IMR-90 (cell line): ENCODE results near the gene IFFO2. TPM values are rescaled to one million over a fixed set of nuclear protein-coding genes. Genes with fewer than 3 reads are reported as not detected.

ENCODE experiments used
- ATAC-seq: fragments of 200-7000 bp; cut with Tn5 transposase; 2 replicates; pipeline ENCODE4 v1.9.1; 2020; ENCODE audit warnings: low read depth, mild to moderate bottlenecking, moderate library complexity
- BruUV-seq: library from RNA; stranded (reverse); fragments of 400-500 nt; replicated peaks from 2 replicates; lab custom pipeline; 2021; lab: Mats Ljungman, UMichigan
- CTCF ChIA-PET: fragments of 300-600 bp; formaldehyde crosslinking; extraction: SDS; loops from one replicate; lab custom pipeline; 2021; ENCODE audit warnings: antibody characterized with exemption; lab: Yijun Ruan, JAX
- POLR2A ChIA-PET: fragments of 300-600 bp; sonication (Branson Sonifier 250); formaldehyde crosslinking; loops from one replicate; lab custom pipeline; 2022; ENCODE audit warnings: antibody characterized with exemption; ENCODE audit not compliant: unreplicated experiment; lab: Charles Lee
- DNase-seq: peaks from one replicate; pipeline ENCODE4 v3.0.0; 2013
- H2AFZ ChIP-seq: replicated peaks from 2 replicates; pipeline ENCODE3; 2013; ENCODE audit warnings: low read length, mild to moderate bottlenecking; ENCODE audit not compliant: poor library complexity
- H2AK5ac ChIP-seq: 2 replicates; pipeline ENCODE4 v1.6.1; 2013; ENCODE audit warnings: low read depth, low read length, inconsistent platforms
- H2AK9ac ChIP-seq: replicated peaks from 2 replicates; pipeline ENCODE3; 2013; ENCODE audit warnings: mild to moderate bottlenecking, low read depth, low read length, moderate library complexity; ENCODE audit not compliant: poor library complexity
- H2BK120ac ChIP-seq: 2 replicates; pipeline ENCODE4 v1.6.1; 2013; ENCODE audit warnings: low read depth, low read length, inconsistent platforms
- H2BK15ac ChIP-seq: 3 replicates; pipeline ENCODE4 v1.6.1; 2013; ENCODE audit warnings: low read depth, low read length, inconsistent platforms
- H2BK20ac ChIP-seq: 2 replicates; pipeline ENCODE4 v1.6.1; 2013; ENCODE audit warnings: low read depth, mild to moderate bottlenecking, inconsistent platforms, low read length, moderate library complexity
- H2BK5ac ChIP-seq: 2 replicates; pipeline ENCODE4 v1.6.1; 2013; ENCODE audit warnings: mild to moderate bottlenecking, low read depth, low read length, inconsistent platforms; ENCODE audit not compliant: poor library complexity, severe bottlenecking
- H3K14ac ChIP-seq: replicated peaks from 2 replicates; pipeline ENCODE4 v1.6.1; 2013; ENCODE audit warnings: low read depth, low read length, inconsistent platforms
- H3K18ac ChIP-seq: 2 replicates; pipeline ENCODE4 v1.6.1; 2013; ENCODE audit warnings: low read depth, low read length, control low read depth
- H3K23ac ChIP-seq: 2 replicates; pipeline ENCODE4 v1.6.1; 2013; ENCODE audit warnings: low read depth, low read length, inconsistent platforms
- H3K27ac ChIP-seq: 2 replicates; pipeline ENCODE4 v1.5.1; 2013; ENCODE audit warnings: mild to moderate bottlenecking, control low read depth, low read length; ENCODE audit not compliant: insufficient read depth
- H3K27me3 ChIP-seq: 2 replicates; pipeline ENCODE4 v1.6.1; 2013; ENCODE audit warnings: low read length; ENCODE audit not compliant: control insufficient read depth, insufficient read depth
- H3K36me3 ChIP-seq: 2 replicates; pipeline ENCODE4 v1.6.1; 2013; ENCODE audit warnings: low read length, mixed read lengths; ENCODE audit not compliant: control insufficient read depth, insufficient read depth
- H3K4ac ChIP-seq: 2 replicates; pipeline ENCODE4 v1.6.1; 2013; ENCODE audit warnings: low read depth, low read length, inconsistent platforms
- H3K4me1 ChIP-seq: 2 replicates; pipeline ENCODE4 v1.6.1; 2013; ENCODE audit warnings: low read length, mixed read lengths; ENCODE audit not compliant: control insufficient read depth, insufficient read depth
- H3K4me2 ChIP-seq: 2 replicates; pipeline ENCODE4 v1.6.1; 2013; ENCODE audit warnings: low read depth, mild to moderate bottlenecking, control low read depth, low read length, moderate library complexity
- H3K4me3 ChIP-seq: 2 replicates; pipeline ENCODE4 v1.5.1; 2013; ENCODE audit warnings: low read depth, mild to moderate bottlenecking, control low read depth, low read length, moderate library complexity; ENCODE audit not compliant: insufficient read depth
- H3K56ac ChIP-seq: 2 replicates; pipeline ENCODE4 v1.6.1; 2013; ENCODE audit warnings: low read length, inconsistent platforms; ENCODE audit not compliant: insufficient read depth; ENCODE audit errors: extremely low read depth
- H3K79me1 ChIP-seq, 2 experiments: 2 replicates each; pipeline ENCODE4 v1.6.1; 2013; ENCODE audit warnings: low read length in 2 of 2, inconsistent platforms in 1 of 2, low read depth in 1 of 2
- H3K9ac ChIP-seq: 2 replicates; pipeline ENCODE4 v1.6.1; 2013; ENCODE audit warnings: low read depth, low read length, control low read depth
- H3K9me1 ChIP-seq: 2 replicates; pipeline ENCODE4 v1.6.1; 2013; ENCODE audit warnings: low read length, inconsistent platforms; ENCODE audit not compliant: insufficient read depth
- H3K9me3 ChIP-seq: 2 replicates; pipeline ENCODE4 v1.6.1; 2013; ENCODE audit warnings: low read length; ENCODE audit not compliant: control insufficient read depth, insufficient read depth
- H4K20me1 ChIP-seq: 2 replicates; pipeline ENCODE4 v1.6.1; 2013; ENCODE audit warnings: low read length, inconsistent platforms; ENCODE audit not compliant: insufficient read depth
- H4K5ac ChIP-seq: 2 replicates; pipeline ENCODE4 v1.6.1; 2013; ENCODE audit warnings: mild to moderate bottlenecking, low read depth, low read length, control low read depth
- H4K8ac ChIP-seq, 2 experiments: 2 replicates each; pipeline ENCODE4 v1.6.1; 2013; ENCODE audit warnings: low read depth in 2 of 2, low read length in 2 of 2, control low read depth in 1 of 2, inconsistent platforms in 1 of 2
- H4K91ac ChIP-seq: 2 replicates; pipeline ENCODE4 v1.6.1; 2013; ENCODE audit warnings: low read depth, low read length, inconsistent platforms; ENCODE audit not compliant: insufficient read depth
- BHLHE40 ChIP-seq: fragments of 150-350 bp; IDR thresholded peaks from 2 replicates; pipeline ENCODE4 v1.6.1; 2016; ENCODE audit warnings: mild to moderate bottlenecking, low read depth, low read length
- CHD1 ChIP-seq: IDR thresholded peaks from 2 replicates; pipeline ENCODE4 v1.6.1; 2012; ENCODE audit warnings: low read depth, low read length, improper control_type of control experiment
- CTCF ChIP-seq: conservative IDR thresholded peaks from 2 replicates; pipeline ENCODE4 v1.5.1; 2012; ENCODE audit warnings: mild to moderate bottlenecking, low read depth, low read length, improper control_type of control experiment
- FOS ChIP-seq: fragments of 150-350 bp; IDR thresholded peaks from 2 replicates; pipeline ENCODE4 v1.6.1; 2016; ENCODE audit warnings: low read depth, low read length
- MAFK ChIP-seq: IDR thresholded peaks from 2 replicates; pipeline ENCODE4 v1.6.1; 2012; ENCODE audit warnings: low read depth, low read length, improper control_type of control experiment
- MAZ ChIP-seq: IDR thresholded peaks from 2 replicates; pipeline ENCODE4 v1.6.1; 2012; ENCODE audit warnings: low read depth, mild to moderate bottlenecking, low read length, improper control_type of control experiment, moderate library complexity, borderline replicate concordance
- MXI1 ChIP-seq: IDR thresholded peaks from 2 replicates; pipeline ENCODE4 v1.6.1; 2012; ENCODE audit warnings: low read depth, mild to moderate bottlenecking, low read length, moderate library complexity, borderline replicate concordance
- NFE2L2 ChIP-seq: fragments of 150-350 bp; IDR thresholded peaks from 2 replicates; pipeline ENCODE4 v1.6.1; 2016; ENCODE audit warnings: low read depth, mild to moderate bottlenecking, low read length
- POLR2A ChIP-seq: IDR thresholded peaks from 2 replicates; pipeline ENCODE4 v1.6.1; 2012; ENCODE audit warnings: mild to moderate bottlenecking, low read depth, low read length
- RAD21 ChIP-seq: IDR thresholded peaks from 2 replicates; pipeline ENCODE4 v1.6.1; 2012; ENCODE audit warnings: low read length, improper control_type of control experiment
- RCOR1 ChIP-seq: IDR thresholded peaks from 2 replicates; pipeline ENCODE4 v1.6.1; 2012; ENCODE audit warnings: mild to moderate bottlenecking, low read length, improper control_type of control experiment; ENCODE audit not compliant: insufficient replicate concordance
- RFX5 ChIP-seq: IDR thresholded peaks from 2 replicates; pipeline ENCODE4 v1.8.0; 2012; ENCODE audit warnings: low read depth, mild to moderate bottlenecking, low read length, moderate library complexity
- SMC3 ChIP-seq: fragments of 150-350 bp; IDR thresholded peaks from 2 replicates; pipeline ENCODE4 v1.6.1; 2016; ENCODE audit warnings: low read depth, mild to moderate bottlenecking, antibody characterized with exemption, low read length, moderate library complexity
- WGBS, 2 experiments: methylation state at CpG; one replicate each; pipeline versions ENCODE4 v1.1.5 to v1.1.7; 2013; ENCODE audit warnings: missing lambda C conversion rate in 2 of 2; ENCODE audit not compliant: insufficient read length in 1 of 2; ENCODE audit errors: extremely low coverage in 2 of 2; 5-methylcytosine and 5-hydroxymethylcytosine counted together
- dilution Hi-C: fragments of 300-500 bp; cut with HindIII; formaldehyde crosslinking; loops from one replicate; pipeline ENCODE4 v1.14.3; 2018; ENCODE audit warnings: low sequenced_read_pairs; ENCODE audit not compliant: unreplicated experiment
- in situ Hi-C: fragments of 300-500 bp; cut with MboI; formaldehyde crosslinking; loops from 3 replicates; pipeline ENCODE4 v1.14.3; 2019; ENCODE audit warnings: low sequenced_read_pairs, inconsistent platforms, mixed read lengths
- intact Hi-C: fragments of 100-400 bp; cut with micrococcal nuclease; formaldehyde crosslinking; loops from 2 replicates; pipeline ENCODE4 v1.10.0; 2022
- polyA plus RNA-seq, 3 experiments: library from polyadenylated mRNA; depleted of rRNA; stranded (reverse); fragments of >200 nt; gene quantifications; 2 replicates each; pipeline ENCODE4 v1.2.3, GENCODE V29; 2012; ENCODE audit warnings: low replicate concordance in 1 of 3
- total RNA-seq: library from RNA; depleted of rRNA; stranded (reverse); fragments of >200 nt; gene quantifications from 2 replicates; pipeline ENCODE4 v1.2.3, GENCODE V29; 2012
- TF ChIP-seq, protein P1 (sequence below): fragments of 150-350 bp; IDR thresholded peaks from 2 replicates; pipeline ENCODE4 v1.6.1; 2017; ENCODE audit warnings: mild to moderate bottlenecking, antibody characterized with exemption, low read length, low read depth
- TF ChIP-seq, protein P2 (sequence below): fragments of 150-350 bp; IDR thresholded peaks from 2 replicates; pipeline ENCODE4 v1.6.1; 2016; ENCODE audit warnings: low read depth, mild to moderate bottlenecking, low read length, moderate library complexity, borderline replicate concordance

The IFFO2 gene
- total and polyA plus RNA-seq, 2 of the 4 experiments (the other 2 are of a cell fraction): 14.5 to 18.2 TPM

DNA sequence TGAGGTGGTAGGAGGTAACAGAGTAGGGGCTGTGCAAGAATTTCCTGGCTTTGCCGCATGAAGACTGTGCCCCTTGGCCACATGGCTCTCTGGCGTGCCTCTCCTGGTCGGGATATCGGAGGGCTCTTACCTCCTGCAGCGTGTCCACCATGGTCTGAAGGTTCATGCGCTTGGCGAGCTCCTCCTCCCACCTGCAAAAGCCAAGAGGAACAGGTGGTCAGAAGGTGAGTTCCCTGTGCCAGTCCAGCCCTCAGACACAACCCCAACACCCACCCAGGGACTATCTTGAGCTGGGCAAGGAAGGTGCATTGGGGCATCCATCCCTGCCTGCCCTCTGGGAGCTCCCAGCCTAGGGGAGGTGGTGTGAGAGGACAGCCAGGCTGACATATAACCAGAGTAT, 35.5 kb downstream of the IFFO2 start:
- ChIA-PET POLR2A (no interaction called here), CTCF (interaction anchor here (2.1 kb wide), 1 partner anchor 8 kb away, joined by 9 read pairs; no protein-coding TSS in a partner anchor)
- Histone ChIP-seq H3K27me3 (no peaks in the 10 kb centered on the region), H3K56ac (no peak overlapping the region), H3K79me1 (peaks cover 26 to 81% of the 10 kb centered on the region in 2 experiments; a peak in 3 of 4 replicates), H2BK15ac (no peak overlapping the region), H3K18ac (no peak overlapping the region), H3K14ac (no peak overlapping the region), H3K4me3 (no peak overlapping the region), H2BK5ac (no peak overlapping the region), H3K4ac (no peak overlapping the region), H2BK120ac (no peak overlapping the region), H3K9ac (no peak overlapping the region), H3K23ac (no peak overlapping the region), H3K4me1 (peaks cover 27% of the 10 kb centered on the region), H2AFZ (no peak overlapping the region), H3K9me3 (no peaks in the 10 kb centered on the region), H4K8ac (no peak overlapping the region), H2AK5ac (peak overlapping the region; percentile 54), H3K9me1 (peaks cover 8% of the 10 kb centered on the region; the same call in 1 of the 2 replicates), H2BK20ac (no peak overlapping the region), H4K5ac (no peak overlapping the region), H2AK9ac (no peak overlapping the region), H4K91ac (no peak overlapping the region), H3K27ac (no peak overlapping the region), H4K20me1 (peaks cover 4% of the 10 kb centered on the region; the same call in 1 of the 2 replicates), H3K36me3 (peaks cover 7% of the 10 kb centered on the region), H3K4me2 (no peak overlapping the region)
- in situ Hi-C loops (no loop called here), dilution Hi-C loops (no loop called here), intact Hi-C loops (no loop called here)
- BruUV-seq: no TSS peak
- 100% methylated on average over 4 of the region's 7 CpGs; no CpG with 5 or more reads in 1 of the 2 experiments for WGBS, 2 experiments
- TF ChIP-seq POLR2A (no peak), RFX5 (no peak), CTCF (no peak), CHD1 (no peak), BHLHE40 (no peak), FOS (no peak), RCOR1 (no peak), MXI1 (no peak), SMC3 (no peak), MAFK (no peak), NFE2L2 (no peak), RAD21 (no peak), MAZ (no peak)
- TF ChIP-seq, protein P1, sequence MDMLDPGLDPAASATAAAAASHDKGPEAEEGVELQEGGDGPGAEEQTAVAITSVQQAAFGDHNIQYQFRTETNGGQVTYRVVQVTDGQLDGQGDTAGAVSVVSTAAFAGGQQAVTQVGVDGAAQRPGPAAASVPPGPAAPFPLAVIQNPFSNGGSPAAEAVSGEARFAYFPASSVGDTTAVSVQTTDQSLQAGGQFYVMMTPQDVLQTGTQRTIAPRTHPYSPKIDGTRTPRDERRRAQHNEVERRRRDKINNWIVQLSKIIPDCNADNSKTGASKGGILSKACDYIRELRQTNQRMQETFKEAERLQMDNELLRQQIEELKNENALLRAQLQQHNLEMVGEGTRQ: no peak
- TF ChIP-seq, protein P2, sequence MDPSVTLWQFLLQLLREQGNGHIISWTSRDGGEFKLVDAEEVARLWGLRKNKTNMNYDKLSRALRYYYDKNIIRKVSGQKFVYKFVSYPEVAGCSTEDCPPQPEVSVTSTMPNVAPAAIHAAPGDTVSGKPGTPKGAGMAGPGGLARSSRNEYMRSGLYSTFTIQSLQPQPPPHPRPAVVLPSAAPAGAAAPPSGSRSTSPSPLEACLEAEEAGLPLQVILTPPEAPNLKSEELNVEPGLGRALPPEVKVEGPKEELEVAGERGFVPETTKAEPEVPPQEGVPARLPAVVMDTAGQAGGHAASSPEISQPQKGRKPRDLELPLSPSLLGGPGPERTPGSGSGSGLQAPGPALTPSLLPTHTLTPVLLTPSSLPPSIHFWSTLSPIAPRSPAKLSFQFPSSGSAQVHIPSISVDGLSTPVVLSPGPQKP: no peak
- no peak for ATAC-seq
- no peak for DNase-seq
